K562 (cell line): Measurements from ENCODE around the gene CLIC2. TPM values are rescaled to one million over a fixed set of nuclear protein-coding genes. Genes with fewer than 3 reads are reported as not detected.
A peak's percentile ranks its signal among the peaks of the same experiment; 100 is the strongest.
"Not testable (repeated sequence)": the region's sequence is repeated elsewhere in the genome, so short reads cannot be mapped to it uniquely, and the experiment has no call there.

ENCODE experiments used
- ATAC-seq: fragments of 200-7000 bp; cut with Tn5 transposase; 3 replicates; pipeline ENCODE4 v1.9.1; 2020; ENCODE audit warnings: moderate library complexity
- BruUV-seq: library from RNA; stranded (reverse); fragments of 400-500 nt; replicated peaks from 2 replicates; lab custom pipeline; 2021; lab: Mats Ljungman, UMichigan
- CTCF ChIA-PET: fragments of 300-600 bp; formaldehyde crosslinking; extraction: SDS; loops from one replicate; lab custom pipeline; 2021; ENCODE audit warnings: low intra/inter-chr PET ratio; lab: Yijun Ruan, JAX
- POLR2A ChIA-PET: fragments of 300-600, 350-650 bp; sonication (Branson Sonifier 250); formaldehyde crosslinking; extraction: SDS; loops from one replicate; lab custom pipeline; 2021; ENCODE audit warnings: antibody characterized with exemption, inconsistent platforms; lab: Yijun Ruan, JAX
- DNase-seq, 4 experiments: peaks; one replicate each; pipeline versions ENCODE4 v3.0.0 to v3.0.0-alpha.2; 2011 to 2018; ENCODE audit warnings: low spot score in 3 of 4, mixed read lengths in 3 of 4; ENCODE audit errors: extremely low read depth in 1 of 4
- FAIRE-seq: peaks from 2 replicates; lab custom pipeline; 2011; peaks lifted over from hg19 to GRCh38; lab: Jason Lieb, UNC
- H2AFZ ChIP-seq: 2 replicates; pipeline ENCODE4 v1.6.0; 2011; ENCODE audit warnings: low read depth, low read length, control low read depth, inconsistent platforms
- H3K27ac ChIP-seq: fragments of 200-600 bp; 3 replicates; pipeline ENCODE4 v1.8.0; 2011; ENCODE audit warnings: low read depth, mild to moderate bottlenecking, control low read depth, inconsistent platforms, low read length, moderate library complexity, mixed read lengths; ENCODE audit errors: extremely low read depth
- H3K27me3 ChIP-seq, 2 experiments: fragments of 300-600 bp in 1 of 2; 2 replicates in 1 of 2; 3 replicates in 1 of 2; pipeline versions ENCODE4 v1.6.0 to v1.8.0; 2011; ENCODE audit warnings: inconsistent platforms in 2 of 2, low read length in 2 of 2, mild to moderate bottlenecking in 1 of 2, mixed read lengths in 1 of 2, moderate library complexity in 1 of 2; ENCODE audit not compliant: control insufficient read depth in 2 of 2, insufficient read depth in 2 of 2
- H3K36me3 ChIP-seq: fragments of 300-600 bp; 3 replicates; pipeline ENCODE4 v1.8.0; 2011; ENCODE audit warnings: mild to moderate bottlenecking, low read length, inconsistent platforms; ENCODE audit not compliant: control insufficient read depth, insufficient read depth
- H3K4me1 ChIP-seq, 2 experiments: fragments of 200-600 bp in 1 of 2; replicated peaks in 1 of 2; 2 replicates in 1 of 2; 3 replicates in 1 of 2; pipeline versions ENCODE4 v1.5.1 to v1.8.0; 2011; ENCODE audit warnings: inconsistent platforms in 2 of 2, low read length in 2 of 2, mild to moderate bottlenecking in 1 of 2, mixed read lengths in 1 of 2, moderate library complexity in 1 of 2; ENCODE audit not compliant: control insufficient read depth in 2 of 2, insufficient read depth in 2 of 2
- H3K4me2 ChIP-seq: 2 replicates; pipeline ENCODE4 v1.6.1; 2011; ENCODE audit warnings: low read length, control low read depth, inconsistent platforms, mixed read lengths; ENCODE audit not compliant: insufficient read depth
- H3K4me3 ChIP-seq: fragments of 200-600 bp; sonication (generic), shearing (Covaris generic); 2 replicates; pipeline ENCODE4 v1.5.1; 2016; ENCODE audit warnings: control low read depth, inconsistent platforms
- H3K79me2 ChIP-seq: fragments of 200-600 bp; 3 replicates; pipeline ENCODE4 v1.8.0; 2011; ENCODE audit warnings: low read length, inconsistent platforms; ENCODE audit not compliant: control insufficient read depth, insufficient read depth
- H3K9ac ChIP-seq, 2 experiments: 2 replicates each; pipeline versions ENCODE4 v1.6.0 to v1.6.1; 2011; ENCODE audit warnings: low read depth in 2 of 2, low read length in 2 of 2, control low read depth in 1 of 2, inconsistent platforms in 1 of 2, mild to moderate bottlenecking in 1 of 2, mixed read lengths in 1 of 2; ENCODE audit not compliant: insufficient read depth in 1 of 2
- H3K9me1 ChIP-seq: one replicate; pipeline ENCODE4 v1.6.0; 2011; ENCODE audit warnings: inconsistent platforms, mild to moderate bottlenecking, low read length, moderate library complexity; ENCODE audit not compliant: control insufficient read depth, insufficient read depth
- H3K9me3 ChIP-seq: replicated peaks from 2 replicates; pipeline ENCODE4 v1.5.1; 2011; ENCODE audit warnings: low read depth, low read length, inconsistent platforms; ENCODE audit not compliant: control insufficient read depth, insufficient read depth
- H4K20me1 ChIP-seq: replicated peaks from 2 replicates; pipeline ENCODE4 v1.6.1; 2011; ENCODE audit warnings: low read length, inconsistent platforms, mixed read lengths; ENCODE audit not compliant: control insufficient read depth, insufficient read depth
- CBX2 ChIP-seq: fragments of 200-600 bp; sonication (generic); IDR thresholded peaks from one replicate; pipeline ENCODE4 v1.6.1; 2012; ENCODE audit warnings: mild to moderate bottlenecking, low read length, inconsistent platforms; ENCODE audit not compliant: insufficient read depth, poor library complexity, severe bottlenecking
- RFX5 ChIP-seq: IDR thresholded peaks from 2 replicates; pipeline ENCODE4 v1.6.1; 2011; ENCODE audit warnings: low read depth, mild to moderate bottlenecking, improper control_type of control experiment, low read length
- ZNF134 ChIP-seq: fragments of 250-450 bp; sonication (Bioruptor Pico); conservative IDR thresholded peaks from 2 replicates; pipeline ENCODE4 v1.4.0; 2020
- ZNF146 ChIP-seq: IDR thresholded peaks from one replicate; pipeline ENCODE4 v1.6.1; 2018; ENCODE audit warnings: missing compliant biosample characterization; ENCODE audit not compliant: unreplicated experiment
- WGBS: fragments of 100-300 bp; shearing (Covaris generic); methylation state at CpG from one replicate; pipeline ENCODE4 v1.1.6; 2016; ENCODE audit warnings: low coverage, mixed read lengths; ENCODE audit not compliant: insufficient coverage; ENCODE audit errors: missing lambda C conversion rate; 5-methylcytosine and 5-hydroxymethylcytosine counted together
- in situ Hi-C: fragments of 300-500 bp; cut with MboI; formaldehyde crosslinking; loops from 4 replicates; pipeline ENCODE4 v1.15.0; 2018; ENCODE audit warnings: inconsistent platforms, mixed read lengths
- intact Hi-C: fragments of 100-400 bp; cut with micrococcal nuclease; formaldehyde crosslinking; loops from 2 replicates; pipeline ENCODE4 v1.14.2; 2022
- polyA plus RNA-seq, 8 experiments: library from polyadenylated mRNA; depleted of rRNA in 4 of 8; stranded (reverse) in 5 of 8; unstranded in 3 of 8; fragments of >200 nt; fragmentation: Nextera tagmentation in 2 of 8; fragmentation: Illumina TruSeq in 1 of 8; extraction: Ambion mirVana in 2 of 8; extraction: Trizol in 1 of 8; gene quantifications; 2 replicates each; pipeline versions ENCODE4 v1.2.1 to v1.2.3, GENCODE V29; 2011 to 2014; ENCODE audit warnings: inconsistent platforms in 1 of 8, missing spikeins in 1 of 8
- total RNA-seq, 7 experiments: library from RNA; depleted of rRNA in 6 of 7; stranded (reverse); fragments of >200 nt in 6 of 7; fragmentation: Illumina TruSeq in 2 of 7; extraction: Trizol in 2 of 7; gene quantifications; 2 replicates each; pipeline versions ENCODE4 v1.2.1 to v1.2.3, GENCODE V29; 2011 to 2021; ENCODE audit warnings: low replicate concordance in 1 of 7
- TF ChIP-seq, protein P1 (sequence below): sonication (generic); formaldehyde crosslinking; IDR thresholded peaks from 2 replicates; pipeline ENCODE4 v1.8.0; 2022; ENCODE audit warnings: missing genetic modification reagents, mild to moderate bottlenecking, borderline replicate concordance

The CLIC2 gene
- total and polyA plus RNA-seq, 9 of the 15 experiments (the other 6 are each of a cell fraction or from before 2014, with no cell fraction given) = 37.0 to 83.7 (median 74.7) TPM

- TF ChIP-seq, protein P1, sequence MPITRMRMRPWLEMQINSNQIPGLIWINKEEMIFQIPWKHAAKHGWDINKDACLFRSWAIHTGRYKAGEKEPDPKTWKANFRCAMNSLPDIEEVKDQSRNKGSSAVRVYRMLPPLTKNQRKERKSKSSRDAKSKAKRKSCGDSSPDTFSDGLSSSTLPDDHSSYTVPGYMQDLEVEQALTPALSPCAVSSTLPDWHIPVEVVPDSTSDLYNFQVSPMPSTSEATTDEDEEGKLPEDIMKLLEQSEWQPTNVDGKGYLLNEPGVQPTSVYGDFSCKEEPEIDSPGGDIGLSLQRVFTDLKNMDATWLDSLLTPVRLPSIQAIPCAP (CRISPR knock-in tag) = no peak
- no peak for TF ChIP-seq ZNF134
These were observed 63.4 kb downstream of the CLIC2 start (continued) for GRCh38 chrX:155270969-155271368.

GRCh38 chrX:155267995-155268394 is 66.4 kb downstream of the CLIC2 start:
- H3K79me2 ChIP-seq, ATAC-seq, H3K9me3 ChIP-seq, H3K27ac ChIP-seq, H3K4me1 ChIP-seq, H3K9me1 ChIP-seq, H3K36me3 ChIP-seq, H3K4me2 ChIP-seq, H2AFZ ChIP-seq, DNase-seq, H4K20me1 ChIP-seq, H3K4me3 ChIP-seq, CTCF ChIA-PET, intact Hi-C loops, H3K27me3 ChIP-seq, FAIRE-seq, BruUV-seq, POLR2A ChIA-PET, H3K9ac ChIP-seq, in situ Hi-C loops: not testable (repeated sequence)
- WGBS = no CpG with 5 or more reads among the region's 1 CpG
- TF ChIP-seq ZNF146 (CRISPR knock-in tag) = peak; percentile 82

GRCh38 chrX:155266439-155266838 is 68.0 kb downstream of the CLIC2 start:
- no peaks in the 10 kb centered on the region for H3K27me3 ChIP-seq
- 64% methylated on average over 1 of the region's 1 CpG for WGBS
- intact Hi-C loops = no loop called here
- in situ Hi-C loops = no loop called here
- no peaks in the 10 kb centered on the region for H3K9me1 ChIP-seq
- H3K27ac ChIP-seq = no peak overlapping the region
- H2AFZ ChIP-seq = no peak overlapping the region
- no peaks in the 10 kb centered on the region for H3K36me3 ChIP-seq
- CTCF ChIA-PET = no interaction called here
- no peaks in the 10 kb centered on the region for H3K79me2 ChIP-seq
- FAIRE-seq = no peak
- H3K9me3 ChIP-seq = no peaks in the 10 kb centered on the region
- BruUV-seq = no TSS peak
- ATAC-seq = no peak
- TF ChIP-seq CBX2 (no peak), RFX5 (peak; percentile 29; the same call in 1 of the 2 replicates)
- H3K9ac ChIP-seq = no peak overlapping the region
- H3K4me3 ChIP-seq = no peak overlapping the region
- H3K4me2 ChIP-seq = no peak overlapping the region
- H4K20me1 ChIP-seq = no peaks in the 10 kb centered on the region
- H3K4me1 ChIP-seq = no peaks in the 10 kb centered on the region
- POLR2A ChIA-PET = no interaction called here
- no peak for DNase-seq
